Transverse colon (tissue), 4 donors: Measurements from ENCODE around the gene RERE.

Experiments used
- EP300 ChIP-seq: sonication (generic); formaldehyde crosslinking; IDR thresholded peaks from one replicate; pipeline ENCODE4 v1.6.1; 2017; ENCODE audit warnings: antibody characterized with exemption, low read depth
- POLR2AphosphoS5 ChIP-seq, 3 donors: sonication (generic); formaldehyde crosslinking; IDR thresholded peaks; one replicate each; pipeline ENCODE4 v1.6.1; 2016; ENCODE audit warnings: antibody characterized with exemption in 3 of 3
- TF ChIP-seq, protein P1 (sequence below), 5 experiments: fragments of 200-600 bp in 3 of 5; fragments of 450-650 bp in 2 of 5; sonication (generic) in 3 of 5; IDR thresholded peaks; 1 replicate in 2 of 5; 2 replicates in 3 of 5; pipeline ENCODE4 v1.5.1; 2016 to 2017; ENCODE audit warnings: antibody characterized with exemption in 5 of 5, inconsistent platforms in 3 of 5, mild to moderate bottlenecking in 2 of 5, moderate library complexity in 1 of 5

DNA sequence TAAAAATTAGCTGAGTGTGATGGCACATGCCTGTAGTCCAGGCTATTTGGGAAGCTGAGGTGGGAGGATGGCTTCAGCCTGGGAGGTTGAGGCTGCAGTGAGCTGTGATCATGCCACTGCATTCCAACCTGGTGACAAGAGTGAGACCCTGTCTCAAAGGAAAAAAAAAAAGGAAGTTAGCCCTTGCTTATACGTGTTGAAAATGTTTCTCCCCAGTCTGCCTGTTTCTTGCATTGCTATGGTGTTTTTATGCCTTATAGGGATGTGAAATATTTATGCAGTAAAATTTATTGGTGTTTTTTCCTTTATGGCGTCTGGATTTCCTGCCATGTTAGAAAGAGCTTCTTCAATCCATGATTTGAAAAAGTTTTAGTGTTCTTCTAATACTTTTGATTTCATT lies 3.6 kb upstream of the RERE start:
- no peak for TF ChIP-seq POLR2AphosphoS5 (IDR thresholded peaks at IDR 0.05)
- TF ChIP-seq, protein P1, sequence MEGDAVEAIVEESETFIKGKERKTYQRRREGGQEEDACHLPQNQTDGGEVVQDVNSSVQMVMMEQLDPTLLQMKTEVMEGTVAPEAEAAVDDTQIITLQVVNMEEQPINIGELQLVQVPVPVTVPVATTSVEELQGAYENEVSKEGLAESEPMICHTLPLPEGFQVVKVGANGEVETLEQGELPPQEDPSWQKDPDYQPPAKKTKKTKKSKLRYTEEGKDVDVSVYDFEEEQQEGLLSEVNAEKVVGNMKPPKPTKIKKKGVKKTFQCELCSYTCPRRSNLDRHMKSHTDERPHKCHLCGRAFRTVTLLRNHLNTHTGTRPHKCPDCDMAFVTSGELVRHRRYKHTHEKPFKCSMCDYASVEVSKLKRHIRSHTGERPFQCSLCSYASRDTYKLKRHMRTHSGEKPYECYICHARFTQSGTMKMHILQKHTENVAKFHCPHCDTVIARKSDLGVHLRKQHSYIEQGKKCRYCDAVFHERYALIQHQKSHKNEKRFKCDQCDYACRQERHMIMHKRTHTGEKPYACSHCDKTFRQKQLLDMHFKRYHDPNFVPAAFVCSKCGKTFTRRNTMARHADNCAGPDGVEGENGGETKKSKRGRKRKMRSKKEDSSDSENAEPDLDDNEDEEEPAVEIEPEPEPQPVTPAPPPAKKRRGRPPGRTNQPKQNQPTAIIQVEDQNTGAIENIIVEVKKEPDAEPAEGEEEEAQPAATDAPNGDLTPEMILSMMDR (IDR thresholded peaks at IDR 0.05) = no peak
- TF ChIP-seq EP300 = no peak
